H1 (cell line): ENCODE data around the gene HHAT. TPM values are rescaled to one million over a fixed set of nuclear protein-coding genes. Genes with fewer than 3 reads are reported as not detected.

ENCODE experiments used
- CTCF ChIA-PET: fragments of 300-600 bp; sonication (Branson Sonifier 250); formaldehyde crosslinking; loops from one replicate; lab custom pipeline; 2021; ENCODE audit not compliant: partially characterized antibody; lab: Charles Lee
- POLR2A ChIA-PET: fragments of 300-600 bp; sonication (Branson Sonifier 250); formaldehyde crosslinking; loops from one replicate; lab custom pipeline; 2021; ENCODE audit warnings: inconsistent platforms; ENCODE audit not compliant: partially characterized antibody; lab: Charles Lee
- DNase-seq, 2 experiments: peaks; one replicate each; pipeline versions ENCODE4 v3.0.0 to v3.0.0-alpha.2; 2010 to 2022; ENCODE audit warnings: low spot score in 2 of 2, low read depth in 1 of 2, mixed read lengths in 1 of 2
- FAIRE-seq: peaks from 2 replicates; lab custom pipeline; 2011; peaks lifted over from hg19 to GRCh38; lab: Jason Lieb, UNC
- H2AFZ ChIP-seq: 2 replicates; pipeline ENCODE4 v1.8.1; 2012; ENCODE audit warnings: low read length, inconsistent platforms
- H2AK5ac ChIP-seq: 2 replicates; pipeline ENCODE4 v1.6.1; 2013; ENCODE audit warnings: low read depth, low read length
- H2BK120ac ChIP-seq: replicated peaks from 2 replicates; pipeline ENCODE3; 2013; ENCODE audit warnings: low read depth, low read length, inconsistent platforms
- H2BK12ac ChIP-seq: 2 replicates; pipeline ENCODE4 v1.6.1; 2013; ENCODE audit warnings: low read depth, low read length
- H2BK15ac ChIP-seq: 2 replicates; pipeline ENCODE4 v1.6.1; 2013; ENCODE audit warnings: low read length
- H2BK20ac ChIP-seq: 2 replicates; pipeline ENCODE4 v1.6.1; 2013; ENCODE audit warnings: low read length
- H2BK5ac ChIP-seq: 2 replicates; pipeline ENCODE4 v1.6.1; 2013; ENCODE audit warnings: low read depth, low read length
- H3K14ac ChIP-seq: 2 replicates; pipeline ENCODE4 v1.6.1; 2013; ENCODE audit warnings: inconsistent platforms; ENCODE audit not compliant: insufficient read length
- H3K18ac ChIP-seq: 2 replicates; pipeline ENCODE4 v1.6.1; 2013; ENCODE audit warnings: low read length; ENCODE audit errors: extremely low read depth
- H3K23ac ChIP-seq: 2 replicates; pipeline ENCODE4 v1.6.1; 2013; ENCODE audit warnings: inconsistent platforms; ENCODE audit not compliant: insufficient read length
- H3K23me2 ChIP-seq: 2 replicates; pipeline ENCODE4 v1.6.1; 2013; ENCODE audit warnings: low read depth, low read length
- H3K27ac ChIP-seq: 2 replicates; pipeline ENCODE4 v1.6.1; 2011; ENCODE audit warnings: low read depth, low read length, inconsistent platforms
- H3K27me3 ChIP-seq, 4 experiments: replicated peaks in 1 of 4; 1 replicate in 1 of 4; 2 replicates in 3 of 4; pipeline versions ENCODE4 v1.6.1 to v1.8.1; 2011 to 2013; ENCODE audit warnings: low read length in 3 of 4, mild to moderate bottlenecking in 3 of 4, inconsistent platforms in 2 of 4, mixed read lengths in 2 of 4, moderate library complexity in 1 of 4; ENCODE audit not compliant: control insufficient read depth in 3 of 4, insufficient read depth in 3 of 4; ENCODE audit errors: extremely low read depth in 1 of 4
- H3K36me3 ChIP-seq, 4 experiments: 2 replicates each; pipeline versions ENCODE4 v1.6.1 to v1.8.1; 2011 to 2013; ENCODE audit warnings: mild to moderate bottlenecking in 4 of 4, low read length in 3 of 4, moderate library complexity in 2 of 4, control low read depth in 1 of 4, inconsistent platforms in 1 of 4; ENCODE audit not compliant: insufficient read depth in 4 of 4, control insufficient read depth in 2 of 4
- H3K4ac ChIP-seq: replicated peaks from 2 replicates; pipeline ENCODE3; 2013; ENCODE audit warnings: low read length, low read depth, mixed read lengths, inconsistent platforms; ENCODE audit not compliant: insufficient read length
- H3K4me1 ChIP-seq, 4 experiments: replicated peaks in 1 of 4; 1 replicate in 1 of 4; 2 replicates in 3 of 4; pipeline versions ENCODE4 v1.6.1 to v1.8.1; 2011 to 2013; ENCODE audit warnings: low read length in 3 of 4, inconsistent platforms in 2 of 4, mixed read lengths in 1 of 4; ENCODE audit not compliant: insufficient read depth in 4 of 4, control insufficient read depth in 3 of 4
- H3K4me2 ChIP-seq, 2 experiments: 2 replicates each; pipeline versions ENCODE4 v1.6.1 to v1.8.1; 2011 to 2013; ENCODE audit warnings: low read depth in 2 of 2, low read length in 2 of 2, control low read depth in 1 of 2, inconsistent platforms in 1 of 2, mild to moderate bottlenecking in 1 of 2; ENCODE audit not compliant: insufficient read depth in 1 of 2
- H3K4me3 ChIP-seq, 4 experiments: fragments of 200-600, 300-600 bp in 1 of 4; sonication (generic), shearing (Covaris generic), sonication (Bioruptor Twin) in 1 of 4; 2 replicates each; pipeline versions ENCODE4 v1.5.1 to v1.8.1; 2011 to 2016; ENCODE audit warnings: low read length in 4 of 4, low read depth in 3 of 4, control low read depth in 2 of 4, inconsistent platforms in 2 of 4, mild to moderate bottlenecking in 2 of 4, mixed read lengths in 1 of 4, moderate library complexity in 1 of 4; ENCODE audit not compliant: insufficient read depth in 2 of 4; ENCODE audit errors: extremely low read depth in 1 of 4
- H3K56ac ChIP-seq: replicated peaks from 2 replicates; pipeline ENCODE3; 2013; ENCODE audit warnings: low read depth, mild to moderate bottlenecking, mixed read lengths, low read length, inconsistent platforms; ENCODE audit not compliant: insufficient read length
- H3K79me1 ChIP-seq: 2 replicates; pipeline ENCODE4 v1.6.1; 2013; ENCODE audit warnings: low read depth, low read length, control low read depth
- H3K79me2 ChIP-seq, 2 experiments: 2 replicates each; pipeline versions ENCODE4 v1.6.1 to v1.8.1; 2012 to 2013; ENCODE audit warnings: low read length in 2 of 2, mild to moderate bottlenecking in 2 of 2, inconsistent platforms in 1 of 2; ENCODE audit not compliant: insufficient read depth in 2 of 2, control insufficient read depth in 1 of 2
- H3K9ac ChIP-seq, 4 experiments: replicated peaks in 1 of 4; 1 replicate in 1 of 4; 2 replicates in 3 of 4; pipeline versions ENCODE4 v1.6.1 to v1.8.1; 2011 to 2013; ENCODE audit warnings: low read depth in 3 of 4, low read length in 3 of 4, control low read depth in 2 of 4, mild to moderate bottlenecking in 2 of 4, moderate library complexity in 2 of 4, inconsistent platforms in 1 of 4; ENCODE audit errors: extremely low read depth in 1 of 4
- H3K9me3 ChIP-seq, 2 experiments: 2 replicates each; pipeline versions ENCODE4 v1.6.1 to v1.8.1; 2012 to 2013; ENCODE audit warnings: mild to moderate bottlenecking in 2 of 2, moderate library complexity in 2 of 2, control low read depth in 1 of 2, inconsistent platforms in 1 of 2, low read depth in 1 of 2, low read length in 1 of 2, mixed read lengths in 1 of 2; ENCODE audit not compliant: insufficient read depth in 2 of 2
- H4K20me1 ChIP-seq, 2 experiments: replicated peaks in 1 of 2; 2 replicates each; pipeline versions ENCODE3 to v1.8.1; 2011 to 2013; ENCODE audit warnings: inconsistent platforms in 2 of 2, low read length in 2 of 2, mild to moderate bottlenecking in 1 of 2; ENCODE audit not compliant: insufficient read depth in 2 of 2, control insufficient read depth in 1 of 2
- H4K5ac ChIP-seq: 2 replicates; pipeline ENCODE4 v1.6.1; 2013; ENCODE audit warnings: low read length, low read depth, mixed read lengths, inconsistent platforms; ENCODE audit not compliant: insufficient read length
- H4K8ac ChIP-seq: 2 replicates; pipeline ENCODE4 v1.8.0; 2013; ENCODE audit warnings: mild to moderate bottlenecking, moderate library complexity, low read length, inconsistent platforms; ENCODE audit not compliant: insufficient read depth; ENCODE audit errors: extremely low read depth
- H4K91ac ChIP-seq: replicated peaks from 2 replicates; pipeline ENCODE3; 2013; ENCODE audit warnings: low read length, mixed read lengths, inconsistent platforms; ENCODE audit not compliant: insufficient read length
- CHD1 ChIP-seq: IDR thresholded peaks from 2 replicates; pipeline ENCODE4 v1.6.1; 2012; ENCODE audit warnings: low read depth, low read length, improper control_type of control experiment
- EGR1 ChIP-seq: IDR thresholded peaks from 2 replicates; pipeline ENCODE4 v1.6.1; 2011; ENCODE audit warnings: low read depth, low read length, borderline replicate concordance
- FOSL1 ChIP-seq: IDR thresholded peaks from 2 replicates; pipeline ENCODE4 v1.6.1; 2011; ENCODE audit warnings: mild to moderate bottlenecking, low read depth, low read length, moderate library complexity; ENCODE audit not compliant: insufficient read depth
- GABPA ChIP-seq: IDR thresholded peaks from 2 replicates; pipeline ENCODE4 v1.6.1; 2011; ENCODE audit warnings: mild to moderate bottlenecking, low read length, moderate library complexity, borderline replicate concordance; ENCODE audit not compliant: insufficient read depth
- KDM5A ChIP-seq: fragments of 200-600 bp; IDR thresholded peaks from 2 replicates; pipeline ENCODE4 v1.7.1; 2012; ENCODE audit warnings: mild to moderate bottlenecking, low read length, inconsistent platforms, mixed read lengths
- POLR2A ChIP-seq, 2 experiments: IDR thresholded peaks; 1 replicate in 1 of 2; 2 replicates in 1 of 2; pipeline ENCODE4 v1.6.1; 2011; ENCODE audit warnings: low read depth in 2 of 2, low read length in 2 of 2, mild to moderate bottlenecking in 2 of 2; ENCODE audit errors: control extremely low read depth in 1 of 2
- RAD21 ChIP-seq, 2 experiments: IDR thresholded peaks in 1 of 2; conservative IDR thresholded peaks in 1 of 2; 2 replicates each; pipeline ENCODE4 v1.6.1; 2011; ENCODE audit warnings: low read depth in 2 of 2, low read length in 2 of 2, improper control_type of control experiment in 1 of 2, inconsistent platforms in 1 of 2, mild to moderate bottlenecking in 1 of 2, moderate library complexity in 1 of 2
- RNF2 ChIP-seq: fragments of 200-900, 300-1000 bp; sonication (generic); IDR thresholded peaks from 2 replicates; pipeline ENCODE4 v1.7.1; 2016; ENCODE audit warnings: borderline replicate concordance, low read depth, mild to moderate bottlenecking, antibody characterized with exemption, low read length; ENCODE audit not compliant: poor library complexity, severe bottlenecking; ENCODE audit errors: missing control alignments
- WGBS, 2 experiments: shearing (Covaris generic) in 1 of 2; methylation state at CpG; one replicate each; pipeline versions ENCODE4 v1.1.6 to v1.1.7; 2013 to 2015; ENCODE audit warnings: low lambda C conversion rate in 2 of 2, mixed read lengths in 2 of 2, inconsistent platforms in 1 of 2, low coverage in 1 of 2, missing lambda C conversion rate in 1 of 2; ENCODE audit not compliant: insufficient replicate concordance in 2 of 2, insufficient coverage in 1 of 2, insufficient read length in 1 of 2; ENCODE audit errors: extremely low coverage in 1 of 2, missing lambda C conversion rate in 1 of 2; 5-methylcytosine and 5-hydroxymethylcytosine counted together
- polyA plus RNA-seq, 7 experiments: library from polyadenylated mRNA; depleted of rRNA in 3 of 7; stranded (reverse) in 5 of 7; unstranded in 2 of 7; fragments of >200 nt in 5 of 7; fragments of 200-250 nt in 2 of 7; gene quantifications; 1 replicate in 5 of 7; 2 replicates in 1 of 7; 4 replicates in 1 of 7; pipeline versions ENCODE4 v1.2.1 to v1.2.3, GENCODE V29; 2011 to 2013; ENCODE audit warnings: missing spikeins in 2 of 7, mixed read lengths in 2 of 7
- total RNA-seq: library from RNA; stranded (reverse); fragmentation: NEBNext Ultra II Directional; extraction: Animal tissue kit (Norgen Biotek cat#: 25700); gene quantifications from 2 replicates; pipeline ENCODE4 v1.2.1, GENCODE V29; 2021
- TF ChIP-seq, protein P1 (sequence below): IDR thresholded peaks from 2 replicates; pipeline ENCODE4 v1.6.1; 2011; ENCODE audit warnings: low read depth, mild to moderate bottlenecking, low read length; ENCODE audit not compliant: insufficient read depth
- TF ChIP-seq, protein P2 (sequence below): IDR thresholded peaks from 2 replicates; pipeline ENCODE4 v1.6.1; 2011; ENCODE audit warnings: low read length, improper control_type of control experiment
- TF ChIP-seq, protein P3 (sequence below): IDR thresholded peaks from 2 replicates; pipeline ENCODE4 v1.6.1; 2012; ENCODE audit warnings: inconsistent platforms

The HHAT gene
- total and polyA plus RNA-seq, 2 of the 8 experiments (the other 6 are each of a cell fraction or from before 2014, with no cell fraction given): 0.15 to 0.51 TPM

- no peak for DNase-seq
- Histone ChIP-seq H4K20me1 (no peaks in the 10 kb centered on the region), H3K14ac (no peak overlapping the region), H3K79me1 (no peaks in the 10 kb centered on the region), H3K23me2 (no peaks in the 10 kb centered on the region; the same call in 1 of the 2 replicates), H2BK20ac (no peak overlapping the region), H3K18ac (no peak overlapping the region), H2AK5ac (no peak overlapping the region), H2BK15ac (no peak overlapping the region), H3K27me3 (no peaks in the 10 kb centered on the region), H3K4me3 (no peak overlapping the region), H3K4ac (no peak overlapping the region), H3K9ac (no peak overlapping the region), H4K91ac (no peak overlapping the region), H3K36me3 (no peaks in the 10 kb centered on the region), H2BK120ac (no peak overlapping the region), H3K56ac (no peak overlapping the region), H3K4me1 (no peaks in the 10 kb centered on the region), H2BK12ac (no peak overlapping the region), H3K79me2 (no peaks in the 10 kb centered on the region; a peak in 1 of 4 replicates), H2BK5ac (no peak overlapping the region), H2AFZ (no peak overlapping the region), H3K9me3 (no peaks in the 10 kb centered on the region), H3K27ac (no peak overlapping the region), H3K4me2 (no peak overlapping the region), H4K5ac (no peak overlapping the region), H3K23ac (no peak overlapping the region), H4K8ac (no peak overlapping the region)
- FAIRE-seq: no peak
- 89% methylated on average over 2 of the region's 2 CpGs; no CpG with 5 or more reads in 1 of the 2 experiments for WGBS, 2 experiments
- POLR2A ChIA-PET: interaction anchor here (3.1 kb wide), 1 partner anchor 33 kb away, joined by 21 read pairs; no protein-coding TSS in a partner anchor
- CTCF ChIA-PET: interaction anchor here (1.1 to 1.8 kb wide), 4 partner anchors 20 to 198 kb away, joined by 3 to 7 read pairs (median 4); no protein-coding TSS in a partner anchor
- no peak for TF ChIP-seq POLR2A (IDR thresholded peaks at IDR 0.05; ENCODE audit: control extremely low read depth in 1 of 2, low read depth in 2 of 2, low read length in 2 of 2)
- no peak for TF ChIP-seq RAD21 (IDR thresholded peaks at IDR 0.05 in 1 of 2, conservative IDR thresholded peaks at IDR 0.05 in 1 of 2; ENCODE audit: low read depth in 2 of 2, low read length in 2 of 2)
- TF ChIP-seq GABPA: no peak
- TF ChIP-seq, protein P1, sequence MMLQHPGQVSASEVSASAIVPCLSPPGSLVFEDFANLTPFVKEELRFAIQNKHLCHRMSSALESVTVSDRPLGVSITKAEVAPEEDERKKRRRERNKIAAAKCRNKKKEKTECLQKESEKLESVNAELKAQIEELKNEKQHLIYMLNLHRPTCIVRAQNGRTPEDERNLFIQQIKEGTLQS: no peak
- no peak for TF ChIP-seq EGR1
- TF ChIP-seq, protein P2, sequence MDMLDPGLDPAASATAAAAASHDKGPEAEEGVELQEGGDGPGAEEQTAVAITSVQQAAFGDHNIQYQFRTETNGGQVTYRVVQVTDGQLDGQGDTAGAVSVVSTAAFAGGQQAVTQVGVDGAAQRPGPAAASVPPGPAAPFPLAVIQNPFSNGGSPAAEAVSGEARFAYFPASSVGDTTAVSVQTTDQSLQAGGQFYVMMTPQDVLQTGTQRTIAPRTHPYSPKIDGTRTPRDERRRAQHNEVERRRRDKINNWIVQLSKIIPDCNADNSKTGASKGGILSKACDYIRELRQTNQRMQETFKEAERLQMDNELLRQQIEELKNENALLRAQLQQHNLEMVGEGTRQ: no peak
- no peak for TF ChIP-seq CHD1
- no peak for TF ChIP-seq FOSL1
- no peak for TF ChIP-seq KDM5A
- TF ChIP-seq, protein P3, sequence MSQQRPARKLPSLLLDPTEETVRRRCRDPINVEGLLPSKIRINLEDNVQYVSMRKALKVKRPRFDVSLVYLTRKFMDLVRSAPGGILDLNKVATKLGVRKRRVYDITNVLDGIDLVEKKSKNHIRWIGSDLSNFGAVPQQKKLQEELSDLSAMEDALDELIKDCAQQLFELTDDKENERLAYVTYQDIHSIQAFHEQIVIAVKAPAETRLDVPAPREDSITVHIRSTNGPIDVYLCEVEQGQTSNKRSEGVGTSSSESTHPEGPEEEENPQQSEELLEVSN: no peak
- no peak for TF ChIP-seq RNF2
Observed at GRCh38 chr1:210340841-210341240, 12.1 kb downstream of the HHAT start.
